GM18519 (cell line): Measurements from ENCODE around the gene DLG1.
"Not testable (repeated sequence)": the region's sequence is repeated elsewhere in the genome, so short reads cannot be mapped to it uniquely, and the experiment has no call there.

Source experiments
- ATAC-seq: cut with Tn5 transposase; IDR thresholded peaks from one replicate; pipeline ENCODE4 v1.9.1; 2021; ENCODE audit warnings: mild to moderate bottlenecking, moderate library complexity; ENCODE audit not compliant: unreplicated experiment, low FRiP score

Gene DLG1

DNA sequence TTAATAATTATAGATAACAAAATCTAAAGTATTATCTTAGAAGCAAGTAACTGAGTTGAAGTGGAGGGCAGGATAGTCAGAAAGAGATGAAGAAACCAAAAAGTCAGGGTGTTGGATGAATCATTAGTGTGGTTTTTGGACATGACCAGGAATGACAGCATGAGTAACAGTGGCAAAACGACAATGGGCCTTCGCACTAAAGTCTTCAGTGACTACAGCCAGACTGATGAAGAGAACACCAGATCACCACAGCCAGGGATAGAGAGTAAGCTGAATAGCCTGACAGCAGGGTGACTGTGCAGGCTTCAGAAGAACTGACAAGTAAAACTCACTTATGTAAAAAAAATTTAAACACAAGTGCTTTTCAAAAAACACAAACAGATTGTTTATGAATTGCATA is 172.8 kb downstream of the DLG1 start:
- ATAC-seq, result no peak

DNA sequence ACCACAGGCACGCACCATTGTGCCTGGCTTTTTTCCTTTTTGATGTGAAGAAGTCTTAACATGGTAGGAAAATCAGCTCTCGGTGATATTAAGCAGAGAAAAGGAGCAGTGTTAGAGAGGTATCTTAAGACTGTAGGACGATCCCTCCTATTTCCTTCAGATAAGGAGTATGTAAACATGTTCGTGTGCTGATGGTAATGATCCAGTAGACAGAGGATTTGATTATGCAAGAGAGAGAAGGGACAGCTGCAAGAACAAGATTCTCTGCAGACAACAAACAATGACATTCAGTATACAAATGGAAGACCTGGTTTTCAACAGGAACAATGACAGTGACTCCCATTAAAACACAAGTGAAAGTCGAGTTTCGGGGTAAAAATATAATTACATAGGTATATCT is 173.7 kb downstream of the DLG1 start:
- ATAC-seq, result no peak

DNA sequence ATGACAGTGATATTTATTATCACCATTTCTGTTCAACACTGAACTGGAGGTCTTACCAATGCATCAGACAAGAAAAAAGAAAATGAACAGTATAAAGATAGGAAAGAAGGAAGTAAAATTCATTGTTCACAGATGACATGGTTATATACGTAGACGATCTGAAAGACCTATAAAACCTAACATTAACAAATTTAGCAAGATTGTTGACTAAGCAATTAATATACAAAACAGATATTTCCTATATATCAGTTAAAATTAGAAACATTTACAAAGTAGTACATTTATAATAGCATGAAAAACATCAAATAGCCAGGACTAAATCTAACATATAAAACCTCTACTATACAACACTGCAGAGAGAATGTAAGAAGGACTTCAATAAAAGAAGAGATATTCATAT is 176.0 kb downstream of the DLG1 start:
- ATAC-seq, result no peak

DNA sequence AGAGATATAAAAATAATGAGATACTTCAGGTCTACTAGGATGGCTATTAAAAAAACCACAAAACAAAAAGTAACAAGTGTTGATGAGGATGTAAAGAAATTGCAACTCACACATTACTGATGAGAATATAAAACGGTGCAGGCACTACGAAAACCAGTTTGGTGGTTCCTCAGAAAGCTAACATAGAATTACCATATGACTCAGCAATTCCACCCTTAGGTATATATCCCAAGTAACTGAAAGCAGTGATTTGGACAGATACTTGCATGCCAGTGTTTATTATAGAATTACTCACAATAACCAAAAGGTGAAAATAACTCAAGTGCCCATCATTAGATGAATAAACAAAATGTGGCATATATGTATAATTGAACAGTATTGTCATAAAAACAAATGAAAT is 181.3 kb downstream of the DLG1 start:
- ATAC-seq, result no peak

DNA sequence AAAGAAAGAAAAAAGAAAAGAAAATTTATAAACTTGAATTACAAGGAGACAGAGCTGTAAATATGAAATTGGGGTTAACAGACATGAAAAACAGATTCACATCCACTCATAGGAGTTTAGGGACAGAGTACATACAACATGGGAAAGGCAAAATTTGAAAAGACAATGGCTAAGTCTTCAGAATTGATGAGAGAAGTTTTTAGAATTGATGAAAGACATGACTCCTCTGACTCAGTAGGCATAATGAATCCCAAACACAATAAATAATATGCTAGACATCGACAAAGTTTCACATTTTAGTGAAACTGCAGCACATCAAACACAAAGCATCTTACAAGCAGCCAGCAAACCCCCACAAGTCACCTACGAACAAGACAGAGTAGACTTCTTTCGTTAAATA is 184.4 kb downstream of the DLG1 start:
- no peak for ATAC-seq

DNA sequence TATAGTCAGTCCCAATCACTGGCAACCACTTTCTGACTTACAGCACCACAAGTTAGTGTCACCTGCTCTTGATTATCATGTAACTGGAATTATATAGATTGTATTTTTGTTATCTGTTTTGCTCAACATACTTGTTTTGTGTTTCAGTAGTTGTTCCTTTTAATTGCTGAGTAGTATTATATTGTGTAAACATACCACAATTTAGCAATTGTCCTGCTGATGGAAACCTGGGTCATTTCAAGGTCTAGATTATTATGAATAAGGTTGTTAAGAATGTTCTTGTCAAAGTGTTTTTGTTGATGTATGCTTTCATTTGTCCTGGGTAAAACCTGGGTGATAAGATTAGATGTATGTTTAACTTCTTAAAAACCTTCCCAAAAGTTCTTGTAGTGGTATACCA is 186.7 kb downstream of the DLG1 start:
- no peak for ATAC-seq

DNA sequence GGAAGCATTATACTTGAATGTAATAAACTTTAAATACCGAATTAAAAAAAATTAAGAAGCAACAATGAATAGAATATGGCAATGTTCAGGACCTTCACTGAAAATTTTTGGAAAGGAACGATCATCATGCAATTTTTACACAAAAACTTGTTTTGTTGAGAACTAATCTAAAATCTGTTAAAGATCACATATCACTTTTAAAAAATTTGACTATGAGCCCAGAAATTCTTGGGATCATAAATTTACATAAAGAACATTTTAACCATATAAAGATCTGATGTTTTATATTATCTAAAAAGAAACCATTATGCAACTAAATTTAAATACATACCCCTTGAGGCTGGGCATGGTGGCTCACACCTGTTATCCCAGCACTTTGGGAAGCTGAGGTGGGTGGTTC is 192.6 kb downstream of the DLG1 start:
- ATAC-seq, result no peak

DNA sequence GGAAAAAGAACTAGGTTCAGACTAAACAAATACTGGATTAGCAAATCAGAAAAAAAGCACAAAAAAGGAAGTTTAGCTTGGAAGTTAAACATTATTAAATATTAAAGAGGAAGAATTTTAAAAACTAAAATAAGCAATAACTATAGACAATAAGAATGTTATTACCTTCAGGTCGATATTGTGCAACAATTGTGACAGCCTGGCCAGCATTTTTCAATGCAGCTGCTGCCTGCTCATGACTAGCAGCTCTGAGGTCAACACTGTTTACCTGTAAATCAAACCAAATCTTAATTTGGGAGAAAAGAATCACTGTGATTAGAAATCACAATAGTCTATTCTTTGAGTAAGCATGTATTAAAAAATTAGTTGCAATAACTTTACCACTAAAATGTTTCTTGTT is 193.7 kb downstream of the DLG1 start:
- ATAC-seq, result no peak

DNA sequence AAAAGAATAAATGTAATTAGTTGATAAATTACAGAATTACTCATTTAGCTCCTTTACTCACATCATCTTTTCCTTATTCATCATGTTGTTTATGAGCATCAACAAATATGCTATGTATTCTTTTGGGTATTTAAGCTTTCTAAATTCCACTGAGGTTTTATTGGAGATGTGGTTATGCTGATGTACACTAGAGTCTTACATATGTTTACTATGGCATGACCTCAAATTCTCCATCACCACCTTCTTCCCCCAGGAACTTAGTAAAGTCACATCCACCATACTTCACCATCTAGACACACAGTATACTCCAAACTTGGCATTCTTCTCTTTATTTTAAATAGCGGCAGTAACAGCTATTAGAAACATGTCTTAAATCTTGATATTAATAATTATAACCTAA is 194.6 kb downstream of the DLG1 start:
- no peak for ATAC-seq

DNA sequence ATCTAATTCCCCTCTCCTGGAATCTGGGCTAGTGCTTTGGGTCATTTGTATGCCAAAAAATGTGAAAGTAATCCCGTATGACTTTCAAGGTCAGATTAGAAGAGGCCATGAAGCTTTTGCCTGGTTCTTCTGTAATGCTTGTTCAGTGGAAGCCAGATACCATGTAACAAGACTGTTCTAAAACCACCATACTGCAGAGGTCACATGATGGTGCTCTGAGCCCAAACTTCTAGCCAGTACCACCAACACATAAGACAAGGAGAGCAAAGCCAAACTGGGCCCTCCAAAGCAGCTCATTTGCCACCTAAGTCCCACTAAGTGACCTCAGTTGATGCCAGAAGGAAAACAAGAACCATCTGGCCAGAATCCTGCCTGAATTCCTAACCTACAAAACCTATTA is 204.5 kb downstream of the DLG1 start:
- no peak for ATAC-seq

DNA sequence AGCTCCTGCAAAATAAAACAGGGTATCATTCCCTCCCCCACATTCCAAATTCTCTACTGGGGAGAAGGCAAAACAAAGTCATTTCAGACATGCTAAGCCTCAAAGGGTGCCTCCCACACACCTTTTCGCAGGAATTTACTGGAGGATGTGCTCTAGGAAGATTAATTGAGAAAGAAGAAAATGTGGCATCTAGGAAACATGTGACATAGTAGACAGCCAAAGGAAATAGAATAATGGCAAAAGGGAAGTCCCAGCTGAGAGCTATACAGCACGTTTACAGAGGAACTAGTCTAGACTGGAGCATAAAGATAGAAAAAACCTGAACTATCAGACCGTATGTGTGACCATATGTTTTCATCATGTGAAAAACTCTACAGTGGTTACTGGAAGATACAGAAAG is 210.0 kb downstream of the DLG1 start:
- no peak for ATAC-seq

DNA sequence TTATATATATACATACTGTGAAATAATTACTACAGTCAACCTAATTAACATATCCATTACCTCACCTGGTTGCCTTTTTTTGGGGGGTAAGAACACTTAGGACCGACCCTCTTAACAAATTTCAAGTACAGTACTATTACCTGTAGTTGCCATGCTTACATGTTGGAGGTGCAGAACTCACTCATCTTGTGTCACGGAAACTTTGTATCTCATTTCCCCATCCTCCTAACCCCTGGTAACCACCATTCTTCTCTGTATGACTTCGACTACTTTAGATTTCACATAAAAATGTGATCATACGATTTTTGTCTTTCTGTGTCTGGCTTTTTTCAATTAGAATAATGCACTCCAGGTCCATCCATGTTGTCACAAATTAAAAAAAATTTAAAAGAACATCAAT is 213.3 kb downstream of the DLG1 start:
- no peak for ATAC-seq

DNA sequence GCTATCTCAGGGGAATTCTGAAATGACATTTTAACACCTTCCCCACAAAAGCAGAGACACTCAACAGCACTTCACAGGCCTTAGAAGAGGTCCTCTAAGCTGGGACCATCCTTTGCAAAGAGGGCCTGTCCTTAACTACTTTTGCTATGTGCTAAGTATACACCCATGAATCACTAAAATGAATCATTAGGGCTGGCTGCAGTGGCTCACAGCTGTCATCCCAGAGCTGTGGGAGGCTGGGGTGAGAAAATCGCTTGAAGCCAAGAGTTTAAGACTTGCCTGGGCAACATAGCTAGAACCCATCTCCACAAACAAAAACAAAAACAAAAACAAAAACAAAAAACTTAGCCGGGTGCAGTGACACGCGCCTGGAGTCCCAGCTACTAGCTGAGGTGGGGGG is 214.9 kb downstream of the DLG1 start:
- ATAC-seq, result no peak

DNA sequence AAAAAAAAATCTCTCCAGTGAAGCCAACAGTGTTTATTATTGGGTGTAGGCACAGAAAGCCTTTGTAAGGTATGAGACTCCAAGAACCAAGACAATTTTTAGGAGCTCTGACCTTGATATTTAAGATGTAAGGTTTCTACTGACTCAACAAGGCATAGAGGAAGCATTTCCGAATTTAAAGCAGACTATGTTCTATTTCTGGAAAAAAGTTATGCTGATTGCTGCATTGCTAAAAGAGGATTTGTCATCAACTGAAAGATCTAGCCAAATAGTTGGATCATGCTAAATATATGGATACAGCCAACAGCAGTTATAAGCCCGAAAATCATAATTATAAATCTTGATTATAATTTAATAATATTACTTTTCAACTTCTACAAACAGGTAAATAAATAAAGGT is 215.5 kb downstream of the DLG1 start:
- ATAC-seq, result no peak

DNA sequence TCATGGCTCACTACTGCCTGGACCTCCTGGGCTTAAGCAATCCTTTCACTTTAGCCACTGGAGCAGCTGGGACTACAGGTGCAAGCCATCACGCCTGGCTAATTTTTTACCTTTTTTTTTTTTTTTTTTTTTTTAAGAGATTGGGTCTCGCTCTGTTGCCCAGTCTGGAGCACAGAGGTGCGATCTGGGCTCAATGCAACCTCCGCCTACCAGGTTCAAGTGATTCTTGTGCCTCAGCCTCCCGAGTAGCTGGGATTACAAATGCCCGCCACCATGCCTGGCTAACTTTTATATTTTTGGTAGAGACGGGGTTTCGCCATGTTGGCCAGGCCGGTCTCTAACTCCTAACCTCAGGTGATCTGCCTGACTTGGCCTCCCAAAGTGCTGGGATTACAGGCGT is 218.1 kb downstream of the DLG1 start:
- no peak for ATAC-seq

DNA sequence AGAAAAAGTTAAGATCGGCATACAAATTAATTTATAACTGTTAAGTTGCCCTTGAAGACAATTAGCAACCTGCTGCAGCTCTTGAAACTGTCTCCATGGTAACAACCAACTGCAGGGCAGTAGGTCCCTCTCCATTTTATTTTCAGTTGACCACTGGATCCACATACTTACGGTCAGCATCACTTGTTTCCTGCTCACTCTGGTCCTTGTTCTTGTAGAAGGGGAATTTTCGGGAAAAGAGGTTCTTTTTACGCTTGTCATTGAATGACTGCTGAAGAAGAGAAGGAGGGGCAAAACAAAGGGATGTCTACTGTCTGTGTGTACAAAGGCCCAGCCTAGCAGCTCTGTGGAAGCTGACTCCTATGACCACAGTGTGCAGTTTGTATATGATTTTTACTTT is 222.0 kb downstream of the DLG1 start:
- no peak for ATAC-seq

DNA sequence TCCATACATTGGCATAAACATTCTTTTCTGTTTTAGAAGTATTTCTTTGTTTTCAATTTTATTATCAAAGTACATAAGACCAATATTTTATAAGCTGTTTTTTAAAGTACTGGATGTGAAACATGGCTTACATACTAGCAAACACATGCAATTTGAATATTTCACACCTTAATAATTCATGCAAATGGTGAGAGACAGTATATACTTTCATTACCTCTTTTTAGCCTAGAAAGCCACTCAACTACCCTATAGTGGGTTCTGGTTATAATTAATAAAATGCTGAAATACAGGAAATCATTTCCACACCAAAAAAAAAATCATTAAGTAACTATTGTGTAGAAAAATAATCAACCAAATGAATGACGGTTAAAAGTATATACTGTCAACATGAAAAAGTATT is 230.3 kb downstream of the DLG1 start:
- no peak for ATAC-seq

DNA sequence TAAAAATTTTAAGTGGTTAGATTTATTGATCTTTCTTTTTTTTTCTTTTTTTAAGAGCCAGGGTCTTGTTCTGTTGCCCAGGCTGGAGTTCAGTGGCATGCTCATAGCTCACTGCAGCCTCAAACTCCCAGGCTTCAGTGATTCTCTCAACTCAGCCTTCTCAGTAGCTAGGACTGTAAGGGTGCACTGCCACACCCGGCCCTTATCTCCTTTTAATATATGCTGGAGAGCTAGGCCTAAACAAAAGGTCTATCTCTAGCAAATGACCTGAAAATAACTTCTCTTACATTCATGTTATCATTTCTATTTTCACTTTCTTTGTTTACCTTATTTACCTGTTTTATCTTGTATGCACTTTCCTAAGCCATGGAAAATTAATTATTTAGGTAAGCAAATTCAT is 233.6 kb downstream of the DLG1 start:
- no peak for ATAC-seq

DNA sequence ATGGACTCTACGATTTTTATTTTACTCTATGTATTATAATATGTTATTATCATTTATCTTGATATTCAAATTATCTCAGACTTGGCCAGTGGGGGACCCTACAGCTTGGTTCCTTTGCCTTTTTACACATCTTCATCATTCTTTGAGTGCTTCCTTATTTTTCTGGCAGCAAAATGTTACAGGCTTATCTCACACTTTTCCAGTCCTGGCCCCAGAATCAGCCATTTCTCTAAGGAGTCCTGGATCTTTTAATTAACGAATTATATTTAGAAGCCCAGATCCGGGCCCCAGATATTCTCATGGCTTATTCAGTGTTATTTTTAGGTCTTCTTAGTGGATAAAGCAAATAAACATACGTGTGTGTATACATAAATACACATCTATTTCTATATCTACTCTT is 236.0 kb downstream of the DLG1 start:
- ATAC-seq, result no peak

DNA sequence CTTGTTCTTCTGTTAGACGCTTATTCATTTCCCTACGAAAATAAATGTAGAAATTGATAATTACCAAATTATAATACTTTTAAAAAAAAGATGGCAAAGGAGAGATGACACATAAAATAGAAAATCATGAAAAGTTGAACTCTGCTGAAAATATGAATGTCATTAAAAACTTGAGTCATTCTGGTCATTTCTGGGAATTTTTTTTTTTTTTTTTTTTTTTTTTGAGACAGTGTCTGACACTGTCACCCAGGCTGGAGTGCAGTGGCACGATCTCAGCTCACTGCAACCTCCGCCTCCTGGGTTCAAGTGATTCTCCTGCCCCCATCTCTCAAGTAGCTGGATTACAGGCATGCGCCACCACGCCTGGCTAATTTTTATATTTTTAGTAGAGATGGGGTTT is 246.8 kb downstream of the DLG1 start:
- ATAC-seq, result not testable (repeated sequence)

DNA sequence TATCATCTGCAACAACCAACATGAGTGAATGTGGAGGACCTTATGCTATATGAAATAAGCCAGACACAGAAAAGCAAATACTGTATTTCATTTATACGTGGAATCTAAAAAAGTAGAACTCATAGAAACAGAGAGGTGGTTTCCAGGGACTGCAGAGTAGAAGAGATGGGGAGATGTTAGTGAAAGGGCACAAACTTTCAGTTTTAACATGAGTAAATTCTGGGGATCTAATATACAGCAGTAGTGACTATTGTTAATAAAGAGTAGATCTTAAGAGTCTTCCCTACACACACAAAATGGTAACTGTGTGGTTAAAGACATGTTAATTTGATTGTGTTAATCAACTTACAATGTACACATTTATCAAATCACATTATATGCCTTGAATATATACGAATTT is 247.9 kb downstream of the DLG1 start:
- ATAC-seq, result no peak

DNA sequence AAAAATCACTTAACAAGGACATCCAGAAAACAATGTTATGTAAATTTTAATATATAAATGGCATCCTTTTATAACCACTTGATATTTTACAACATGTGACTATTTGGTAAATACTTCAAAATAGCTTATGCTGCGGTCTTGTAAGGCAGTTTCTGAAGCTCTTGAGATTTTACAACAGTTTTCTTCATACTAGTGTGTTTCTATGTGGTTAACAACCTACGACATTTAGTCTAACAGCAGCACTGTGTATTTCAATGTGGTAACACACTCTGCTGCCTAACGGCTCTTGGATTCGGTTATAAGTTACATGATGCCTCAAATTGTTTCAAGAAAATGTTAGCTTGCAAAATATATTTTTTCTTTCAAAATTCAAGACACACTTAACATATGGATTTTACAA is 255.9 kb downstream of the DLG1 start:
- no peak for ATAC-seq

DNA sequence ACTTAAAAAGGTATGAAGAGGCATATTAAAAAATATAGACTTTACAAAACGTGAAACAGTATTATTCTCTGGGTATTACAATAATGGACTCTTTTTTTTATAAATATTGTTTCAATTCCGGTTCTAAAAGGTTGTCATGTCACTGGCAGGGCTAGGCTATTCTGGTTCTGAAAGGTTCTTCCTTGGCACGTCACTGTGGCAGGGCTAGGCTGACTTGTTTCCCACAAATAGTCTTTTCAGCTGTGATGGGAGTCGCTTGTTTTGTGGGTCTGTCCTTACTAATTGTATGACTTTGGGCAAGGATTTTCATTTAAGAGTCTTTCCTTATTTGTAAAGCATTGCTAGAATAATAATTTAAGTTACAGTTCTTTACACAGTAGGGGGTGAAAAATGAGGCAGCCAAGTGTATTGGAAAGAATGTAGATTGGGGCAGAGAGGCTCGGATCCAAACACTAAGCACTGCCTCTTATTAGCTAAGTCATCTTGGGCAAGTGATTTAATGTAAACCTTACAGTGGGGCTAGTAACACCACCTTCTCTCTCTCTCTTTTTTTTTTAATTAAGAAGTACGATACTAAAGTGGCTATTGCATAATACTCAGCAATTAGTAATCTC is 256.4 kb downstream of the DLG1 start:
- no peak for ATAC-seq
